Endothelial cell of umbilical vein (primary cell): ENCODE measurements around the gene NLGN1. TPM values are rescaled to one million over a fixed set of nuclear protein-coding genes. Genes with fewer than 3 reads are reported as not detected.

Experiments used
- BruUV-seq: library from RNA; stranded (reverse); fragments of 400-500 nt; replicated peaks from 2 replicates; lab custom pipeline; 2021; lab: Mats Ljungman, UMichigan
- CTCF ChIA-PET: fragments of 300-600, 350-600 bp; sonication (Branson Sonifier 250); formaldehyde crosslinking; loops from one replicate; lab custom pipeline; 2021; ENCODE audit warnings: antibody characterized with exemption, inconsistent platforms; lab: Charles Lee
- POLR2A ChIA-PET: fragments of 300-600, 350-600 bp; sonication (Branson Sonifier 250); formaldehyde crosslinking; loops from one replicate; lab custom pipeline; 2021; ENCODE audit warnings: antibody characterized with exemption, inconsistent platforms; lab: Charles Lee
- DNase-seq: peaks from one replicate; pipeline ENCODE4 v3.0.0-alpha.2; 2011; ENCODE audit warnings: low read depth, low spot score
- FAIRE-seq: peaks from 2 replicates; lab custom pipeline; 2011; peaks lifted over from hg19 to GRCh38; lab: Jason Lieb, UNC
- H2AFZ ChIP-seq: 2 replicates; pipeline ENCODE4 v1.6.0; 2012; ENCODE audit warnings: low read depth, low read length, control low read depth, inconsistent platforms
- H3K27ac ChIP-seq: 2 replicates; pipeline ENCODE4 v1.5.1; 2011; ENCODE audit warnings: low read depth, mild to moderate bottlenecking, control low read depth, low read length, moderate library complexity; ENCODE audit not compliant: insufficient read depth
- H3K27me3 ChIP-seq, 2 experiments: 2 replicates each; pipeline versions ENCODE4 v1.6.0 to v1.6.1; 2011; ENCODE audit warnings: low read length in 2 of 2, mixed read lengths in 1 of 2; ENCODE audit not compliant: control insufficient read depth in 2 of 2, insufficient read depth in 2 of 2
- H3K36me3 ChIP-seq, 2 experiments: 2 replicates in 1 of 2; 3 replicates in 1 of 2; pipeline ENCODE4 v1.5.1; 2011; ENCODE audit warnings: low read length in 2 of 2, mild to moderate bottlenecking in 1 of 2, moderate library complexity in 1 of 2; ENCODE audit not compliant: control insufficient read depth in 2 of 2, insufficient read depth in 2 of 2; ENCODE audit errors: extremely low read depth in 1 of 2
- H3K4me1 ChIP-seq: 3 replicates; pipeline ENCODE4 v1.5.1; 2011; ENCODE audit warnings: mild to moderate bottlenecking, low read length; ENCODE audit not compliant: control insufficient read depth, insufficient read depth; ENCODE audit errors: extremely low read depth
- H3K4me2 ChIP-seq: 2 replicates; pipeline ENCODE4 v1.6.1; 2011; ENCODE audit warnings: low read length, control low read depth, mixed read lengths; ENCODE audit not compliant: insufficient read depth
- H3K4me3 ChIP-seq, 3 experiments: fragments of 200-600 bp in 1 of 3; sonication (generic), shearing (Covaris generic) in 1 of 3; replicated peaks in 1 of 3; 2 replicates each; pipeline ENCODE4 v1.5.1; 2011 to 2016; ENCODE audit warnings: control low read depth in 3 of 3, low read length in 3 of 3, mild to moderate bottlenecking in 2 of 3, inconsistent platforms in 1 of 3, low read depth in 1 of 3, moderate library complexity in 1 of 3; ENCODE audit not compliant: insufficient read depth in 1 of 3
- H3K79me2 ChIP-seq: 2 replicates; pipeline ENCODE4 v1.6.0; 2012; ENCODE audit warnings: low read length, inconsistent platforms; ENCODE audit not compliant: control insufficient read depth, insufficient read depth
- H3K9ac ChIP-seq: replicated peaks from 2 replicates; pipeline ENCODE3; 2011; ENCODE audit warnings: low read length, control low read depth; ENCODE audit not compliant: insufficient read depth; ENCODE audit errors: extremely low read depth
- H3K9me1 ChIP-seq: replicated peaks from 3 replicates; pipeline ENCODE4 v1.6.0; 2011; ENCODE audit warnings: mild to moderate bottlenecking, low read length; ENCODE audit not compliant: control insufficient read depth, insufficient read depth; ENCODE audit errors: extremely low read depth
- H3K9me3 ChIP-seq: replicated peaks from 2 replicates; pipeline ENCODE4 v1.5.1; 2012; ENCODE audit warnings: low read length, inconsistent platforms; ENCODE audit not compliant: control insufficient read depth, insufficient read depth
- H4K20me1 ChIP-seq: replicated peaks from 2 replicates; pipeline ENCODE3; 2011; ENCODE audit warnings: mild to moderate bottlenecking, low read length; ENCODE audit not compliant: control insufficient read depth, insufficient read depth; ENCODE audit errors: extremely low read depth
- CTCF ChIP-seq, 2 donors: IDR thresholded peaks; 1 replicate in 1 of 2; 2 replicates in 1 of 2; pipeline ENCODE4 v1.5.1; 2011; ENCODE audit warnings: low read length in 2 of 2, mild to moderate bottlenecking in 2 of 2, moderate library complexity in 2 of 2, control low read depth in 1 of 2, inconsistent platforms in 1 of 2, low read depth in 1 of 2; ENCODE audit not compliant: insufficient read depth in 1 of 2; ENCODE audit errors: extremely low read depth in 1 of 2
- FOS ChIP-seq: IDR thresholded peaks from 2 replicates; pipeline ENCODE4 v1.6.1; 2011; ENCODE audit warnings: mild to moderate bottlenecking, low read length, moderate library complexity, borderline replicate concordance; ENCODE audit not compliant: insufficient read depth
- MAX ChIP-seq: IDR thresholded peaks from 2 replicates; pipeline ENCODE4 v1.6.1; 2011; ENCODE audit not compliant: insufficient read depth, insufficient read length
- POLR2A ChIP-seq: IDR thresholded peaks from 2 replicates; pipeline ENCODE4 v1.6.1; 2012; ENCODE audit warnings: low read depth, mild to moderate bottlenecking, control low read depth, low read length
- dilution Hi-C: fragments of 300-500 bp; cut with MboI; formaldehyde crosslinking; loops from one replicate; pipeline ENCODE4 v1.15.0; 2019; ENCODE audit warnings: low sequenced_read_pairs; ENCODE audit not compliant: extremely low pct_ligation_motif_present
- intact Hi-C: fragments of 100-400 bp; cut with micrococcal nuclease; formaldehyde crosslinking; loops from one replicate; pipeline ENCODE4 v1.10.0; 2022
- polyA plus RNA-seq, 4 experiments: library from polyadenylated mRNA; depleted of rRNA in 3 of 4; stranded (reverse) in 3 of 4; unstranded in 1 of 4; fragments of >200 nt; gene quantifications; 2 replicates each; pipeline versions ENCODE4 v1.2.1 to v1.2.3, GENCODE V29; 2011 to 2012; ENCODE audit warnings: missing spikeins in 1 of 4
- total RNA-seq: library from RNA; stranded (reverse); gene quantifications from 2 replicates; pipeline ENCODE4 v1.2.3, GENCODE V29; 2021

NLGN1 gene
- total and polyA plus RNA-seq, 2 donors (not counting 3 experiments of a cell fraction or from before 2014, with no cell fraction given), result 7.9 to 16.3 TPM

- POLR2A ChIA-PET, result no interaction called here
- FAIRE-seq, result no peak
- dilution Hi-C loops, result no loop called here
Observed at GRCh38 chr3:173796890-173797289, 399.3 kb downstream of the NLGN1 start.

More at GRCh38 chr3:173796890-173797289, 399.3 kb downstream of the NLGN1 start:
- no peak overlapping the region for H3K4me3 ChIP-seq
- no peak for DNase-seq
- no peak overlapping the region for H3K4me2 ChIP-seq
- H3K9ac ChIP-seq, result no peak overlapping the region
- TF ChIP-seq MAX, result no peak
- no peak for TF ChIP-seq CTCF (IDR thresholded peaks at IDR 0.05; ENCODE audit: extremely low read depth in 1 of 2, insufficient read depth in 1 of 2, low read depth in 1 of 2, low read length in 2 of 2)
- no peak for TF ChIP-seq FOS
- no peak for TF ChIP-seq POLR2A
- H3K4me1 ChIP-seq, result no peaks in the 10 kb centered on the region
- H4K20me1 ChIP-seq, result no peaks in the 10 kb centered on the region
- CTCF ChIA-PET, result interaction anchor here (0.7 to 2.0 kb wide), 3 partner anchors 18 to 64 kb away, joined by 3 to 4 read pairs (median 3); no protein-coding TSS in a partner anchor
- intact Hi-C loops, result no loop called here
- no peaks in the 10 kb centered on the region for H3K9me1 ChIP-seq
- H3K27ac ChIP-seq, result no peak overlapping the region
- BruUV-seq, result no TSS peak
- peak overlapping the region; percentile 69 for H2AFZ ChIP-seq
- H3K27me3 ChIP-seq, result no peaks in the 10 kb centered on the region
- H3K36me3 ChIP-seq, result no peaks in the 10 kb centered on the region
- H3K9me3 ChIP-seq, result no peaks in the 10 kb centered on the region
- no peaks in the 10 kb centered on the region for H3K79me2 ChIP-seq
